ENCODE data around the gene KIAA1671.
"Not testable (repeated sequence)": the region's sequence is repeated elsewhere in the genome, so short reads cannot be mapped to it uniquely, and the experiment has no call there.

Gene KIAA1671

DNA sequence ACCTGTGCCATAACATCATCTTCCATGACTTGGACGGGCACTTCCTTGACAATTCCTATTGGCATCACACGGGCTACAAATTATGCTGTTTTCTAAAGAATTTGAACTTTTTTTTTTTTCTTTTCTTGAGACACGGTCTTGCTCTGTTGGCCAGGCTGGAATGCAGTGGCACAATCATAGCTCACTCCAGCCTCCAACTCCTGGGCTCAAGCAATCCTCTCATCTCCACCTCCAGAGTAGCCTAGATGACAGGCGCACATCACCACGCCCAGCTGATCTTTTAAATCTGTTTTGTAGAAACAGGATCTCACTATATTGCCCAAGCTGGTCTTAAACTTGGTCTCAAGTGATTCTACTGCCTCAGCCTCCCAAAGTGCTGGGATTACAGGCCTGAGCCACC, 243.8 kb downstream of the KIAA1671 start:
- no peak for DNase-seq (ENCODE audit: low read depth, low spot score)

- no peak for DNase-seq (ENCODE audit: low read depth, low spot score)
These were observed 244.8 kb downstream of the KIAA1671 start for GRCh38 chr22:25197340-25197739.

DNA sequence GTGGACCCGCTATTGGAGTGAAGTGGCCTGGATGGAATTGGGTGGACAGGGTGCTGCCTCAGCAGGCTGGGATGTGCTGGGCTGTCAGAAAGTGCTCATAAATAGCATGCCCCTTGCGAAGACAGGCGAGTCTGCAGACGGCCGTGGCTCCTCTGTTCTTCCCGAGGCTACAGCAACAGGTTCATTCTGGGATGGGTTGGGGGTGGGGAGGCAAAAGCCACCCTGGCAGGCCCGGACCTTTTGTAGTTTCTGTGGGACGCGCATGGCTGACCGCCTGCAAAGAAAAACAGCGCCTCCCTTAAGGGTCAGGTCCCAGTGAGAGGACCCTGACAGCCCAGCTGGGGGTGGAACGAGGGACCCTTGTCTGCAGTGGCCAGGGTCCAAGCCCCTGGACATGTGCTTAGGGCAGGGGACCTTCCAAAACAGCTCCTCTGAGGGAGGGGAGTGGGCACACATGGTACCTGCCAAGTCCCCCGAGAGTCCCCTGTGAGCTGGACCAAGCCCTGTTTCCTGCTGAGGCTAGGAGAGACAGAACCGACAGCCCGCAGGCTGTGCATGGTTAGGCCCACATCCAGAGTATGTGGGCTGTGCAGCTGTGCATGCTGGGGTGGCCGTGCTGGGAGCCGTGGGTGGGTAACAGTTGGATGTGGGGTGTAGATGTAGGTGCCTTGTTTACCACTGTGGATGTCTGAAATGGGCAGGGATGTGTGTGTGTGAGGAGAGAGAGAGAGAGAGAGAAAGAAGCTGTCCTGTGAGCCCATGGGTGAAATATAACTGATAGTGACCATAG, 247.4 kb downstream of the KIAA1671 start, which contains the start of gene CRYBB3:
TSS of gene CRYBB3 (plus strand) at position 128 of the 790 bp plus-strand sequence. CDS start 1,539 bp downstream, outside the sequence.
- no peak for DNase-seq (ENCODE audit: low read depth, low spot score)

- no peak for DNase-seq (ENCODE audit: low read depth, low spot score)
These were observed 248.5 kb downstream of the KIAA1671 start for GRCh38 chr22:25200967-25201366.

GRCh38 chr22:25201557-25202273, 249.2 kb downstream of the KIAA1671 start:
- no peak for DNase-seq (ENCODE audit: low read depth, low spot score)

- peak; percentile 7 for DNase-seq (ENCODE audit: low read depth, low spot score)
These were observed 249.9 kb downstream of the KIAA1671 start for GRCh38 chr22:25202290-25202921.

- no peak for DNase-seq (ENCODE audit: low read depth, low spot score)
These were observed 250.6 kb downstream of the KIAA1671 start for GRCh38 chr22:25203082-25203481.

DNA sequence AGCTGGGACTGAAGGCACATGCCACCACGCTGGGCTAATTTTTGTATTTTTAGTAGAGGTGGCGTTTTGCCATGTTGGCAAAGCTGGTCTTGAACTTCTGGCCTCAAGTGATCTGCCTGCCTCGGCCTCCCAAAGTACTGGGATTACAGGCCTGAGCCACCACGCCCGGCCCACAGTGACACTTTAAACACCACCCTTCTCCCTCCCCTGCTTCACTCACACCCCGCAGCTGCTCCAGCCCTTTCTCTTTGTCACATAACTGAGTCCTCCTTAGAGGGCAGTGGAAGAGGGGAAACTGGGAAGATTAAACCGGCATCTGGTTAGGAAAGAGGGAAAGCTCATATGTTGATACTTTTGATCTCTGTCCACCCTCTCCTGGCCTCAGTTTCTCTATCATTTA, 252.0 kb downstream of the KIAA1671 start:
- DNase-seq (ENCODE audit: low read depth, low spot score): not testable (repeated sequence)

DNA sequence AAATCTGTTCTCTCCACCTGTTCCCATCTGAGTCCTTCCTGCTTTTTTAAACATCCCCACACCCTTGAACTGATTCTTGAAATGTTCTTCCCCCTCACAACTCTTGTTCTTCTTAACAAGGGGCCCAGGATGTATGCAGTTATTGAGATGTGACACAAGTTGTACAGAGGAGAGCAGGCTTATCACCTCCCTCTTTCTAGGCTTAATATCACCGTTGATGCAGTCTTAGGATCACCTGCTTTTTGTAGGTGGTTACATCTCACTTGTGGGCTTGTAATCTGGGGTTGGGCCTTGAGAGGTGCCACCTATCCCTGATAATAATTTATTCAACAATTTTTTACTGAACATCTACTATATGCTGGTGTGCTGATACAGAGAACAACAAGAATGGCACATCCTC, 253.3 kb downstream of the KIAA1671 start:
- no peak for DNase-seq (ENCODE audit: low read depth, low spot score)

DNA sequence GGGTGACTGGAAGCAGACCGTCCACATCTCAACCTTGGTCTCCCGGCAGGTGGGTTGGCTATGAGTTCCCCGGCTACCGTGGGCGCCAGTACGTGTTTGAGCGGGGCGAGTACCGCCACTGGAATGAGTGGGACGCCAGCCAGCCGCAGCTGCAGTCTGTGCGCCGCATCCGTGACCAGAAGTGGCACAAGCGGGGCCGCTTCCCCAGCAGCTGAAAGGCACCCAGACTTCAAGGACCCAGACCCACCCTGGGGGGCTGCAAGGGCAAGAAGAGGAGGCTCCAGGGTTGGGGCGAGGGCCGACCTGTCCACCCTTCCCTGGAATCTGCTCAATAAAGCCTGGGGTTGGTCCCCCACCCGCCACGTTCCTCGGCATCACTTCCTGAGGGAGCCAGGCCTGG, 254.5 kb downstream of the KIAA1671 start:
- DNase-seq (ENCODE audit: low read depth, low spot score): no peak

DNA sequence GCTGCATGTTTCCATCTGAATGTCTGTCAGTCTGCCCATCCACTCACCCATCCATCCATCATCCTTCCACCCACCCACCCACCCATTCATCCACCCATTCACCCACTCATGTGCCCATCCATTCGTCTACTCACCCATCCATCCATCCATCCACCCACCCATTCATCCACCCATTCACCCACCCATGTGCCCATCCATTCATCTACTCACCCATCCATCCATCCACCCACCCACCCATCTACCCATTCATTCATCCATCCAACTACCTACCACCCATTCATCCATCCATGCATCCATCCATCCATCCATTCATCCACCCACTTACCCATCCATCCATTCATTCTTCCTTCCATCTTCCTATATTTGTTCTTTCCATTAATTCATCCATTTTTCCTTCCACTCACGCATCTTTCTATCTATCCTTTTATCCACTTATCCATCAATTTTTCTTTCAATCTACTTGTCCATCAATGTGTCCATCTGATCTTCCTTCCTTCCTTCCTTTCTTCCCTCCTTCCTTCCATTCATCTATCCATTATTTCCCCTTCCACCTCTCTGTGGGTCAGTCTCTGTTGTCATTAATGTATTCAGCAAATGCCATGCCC, 255.1 kb downstream of the KIAA1671 start:
- no peak for DNase-seq (ENCODE audit: low read depth, low spot score)

DNA sequence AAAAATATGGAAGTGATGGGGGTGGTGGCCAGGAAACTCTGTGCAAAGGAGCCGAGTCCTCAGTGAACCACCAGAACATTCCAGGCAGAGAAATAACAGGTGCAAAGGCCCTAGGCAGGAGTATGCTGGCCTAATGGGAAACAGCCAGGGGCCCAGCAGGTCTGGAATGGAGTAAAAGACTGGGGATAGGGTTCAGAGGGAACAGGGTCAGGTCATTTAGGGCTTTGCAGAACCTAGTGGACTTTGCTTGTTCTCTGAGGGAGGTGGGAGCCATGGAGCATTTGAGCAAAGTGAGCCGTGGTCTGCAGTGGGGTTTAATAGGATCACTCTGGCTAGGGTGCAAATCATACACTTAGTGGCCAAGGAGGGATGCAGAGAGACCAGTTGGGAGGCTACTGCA, 255.8 kb downstream of the KIAA1671 start:
- no peak for DNase-seq (ENCODE audit: low read depth, low spot score)

DNA sequence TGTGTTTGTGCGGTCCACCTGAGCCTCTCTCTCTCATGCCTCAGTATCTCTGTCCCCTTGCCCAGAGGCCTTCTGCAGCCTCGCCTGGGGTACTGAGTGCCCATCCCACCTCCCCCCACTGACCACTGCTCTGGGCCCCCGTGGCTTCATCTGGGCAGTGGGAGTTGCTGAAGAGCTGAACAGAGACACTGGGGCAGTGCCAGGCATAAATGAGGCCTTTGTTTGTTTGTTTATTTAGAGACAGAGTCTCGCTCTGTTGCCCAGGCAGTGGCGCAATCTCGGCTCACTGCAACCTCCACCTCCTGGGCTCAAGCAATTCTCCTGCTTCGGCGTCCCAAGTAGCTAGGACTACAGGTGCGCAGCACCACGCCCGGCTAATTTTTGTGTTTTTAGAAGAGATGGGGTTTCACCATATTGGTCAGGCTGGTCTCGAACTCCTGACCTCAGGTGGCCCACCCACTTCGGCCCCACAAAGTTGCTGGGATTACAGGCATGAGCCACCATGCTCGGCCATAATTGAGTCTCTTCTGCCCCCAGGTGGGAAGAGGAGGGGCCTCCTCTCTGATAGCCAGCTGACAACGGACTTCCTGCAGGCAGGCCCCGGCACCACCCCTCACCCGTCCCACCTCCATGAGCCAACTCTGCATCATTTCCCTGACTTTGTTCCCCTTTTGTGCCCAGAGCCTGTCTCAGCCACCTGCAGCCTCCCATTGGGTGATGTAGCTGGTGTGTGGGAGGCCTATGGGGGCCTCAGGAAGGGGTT, 256.4 kb downstream of the KIAA1671 start:
- DNase-seq (ENCODE audit: low read depth, low spot score): no peak

DNA sequence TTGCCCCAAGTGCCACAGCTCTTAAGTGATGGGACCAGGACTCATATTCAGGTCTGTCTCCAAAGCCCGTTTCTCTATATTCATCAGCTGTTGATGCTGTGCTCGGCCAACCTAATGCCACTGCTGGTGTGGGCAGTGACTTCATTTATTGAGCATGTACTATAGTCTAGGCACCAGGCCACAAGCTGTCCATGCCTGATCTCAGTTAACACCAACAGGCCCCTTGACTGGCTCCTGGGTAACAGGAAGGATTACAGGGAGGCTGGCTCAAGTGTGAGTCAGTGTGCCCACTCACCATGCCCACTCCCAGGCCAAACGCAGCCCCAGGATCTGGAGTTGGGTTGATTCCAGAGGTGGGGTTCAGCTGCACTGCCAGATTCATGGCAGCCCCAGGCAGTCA, 258.3 kb downstream of the KIAA1671 start:
- no peak for DNase-seq (ENCODE audit: low read depth, low spot score)

GRCh38 chr22:25212337-25212736, 259.8 kb downstream of the KIAA1671 start:
- no peak for DNase-seq (ENCODE audit: low read depth, low spot score)

GRCh38 chr22:25213221-25213620, 260.7 kb downstream of the KIAA1671 start:
- DNase-seq (ENCODE audit: low read depth, low spot score): no peak

DNA sequence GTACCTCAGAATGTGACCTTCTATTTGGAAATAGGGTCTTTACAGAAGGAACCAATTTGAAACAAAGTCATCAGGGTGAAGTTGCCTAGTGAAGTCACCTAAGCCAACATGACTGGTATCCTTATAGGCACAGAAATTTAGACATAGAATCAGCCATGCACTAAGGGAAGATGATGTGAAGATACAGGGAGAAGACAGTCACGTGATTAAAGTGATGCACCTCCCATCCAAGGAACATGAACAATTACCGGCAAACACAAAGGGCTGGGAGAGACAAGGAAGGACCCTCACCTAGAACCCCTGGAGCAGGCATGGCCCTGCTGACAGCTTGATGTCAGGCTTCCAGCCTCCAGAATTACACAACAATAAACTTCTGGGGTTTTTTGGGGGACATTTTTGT, 263.7 kb downstream of the KIAA1671 start:
- DNase-seq (ENCODE audit: low read depth, low spot score): no peak

DNA sequence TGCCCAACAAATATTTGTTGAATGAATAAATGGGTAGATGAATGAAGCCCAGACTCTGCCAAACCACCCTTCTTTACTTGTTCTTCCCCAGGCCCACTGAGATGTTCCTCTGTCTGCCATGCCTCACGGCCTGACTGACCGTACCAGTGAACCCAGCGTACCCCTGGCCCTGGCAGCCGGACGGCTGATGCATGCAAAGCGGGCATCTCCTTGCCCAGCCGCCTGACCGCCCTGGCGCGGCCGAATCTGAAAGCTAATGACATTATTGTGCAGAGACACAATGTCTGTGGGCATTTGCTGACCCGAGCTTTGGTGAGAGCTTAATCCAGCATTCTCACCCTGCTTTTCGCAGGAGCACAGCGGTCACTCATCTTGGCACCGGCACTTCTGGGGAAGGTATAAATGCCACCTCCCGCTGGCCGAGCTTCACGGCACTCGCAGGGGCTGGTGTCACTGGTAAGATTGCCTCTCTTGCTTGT, 266.7 kb downstream of the KIAA1671 start, which contains the start of gene CRYBB2:
TSS of gene CRYBB2 (plus strand) at position 429 of the 479 bp plus-strand sequence. CDS start 1,791 bp downstream, outside the sequence.
- DNase-seq (ENCODE audit: low read depth, low spot score): no peak

GRCh38 chr22:25219948-25220442, 267.5 kb downstream of the KIAA1671 start:
- DNase-seq (ENCODE audit: low read depth, low spot score): no peak

GRCh38 chr22:25221790-25222189, 269.3 kb downstream of the KIAA1671 start:
- no peak for DNase-seq (ENCODE audit: low read depth, low spot score)
